ENCODE results near the gene GINS1. TPM values are rescaled to one million over a fixed set of nuclear protein-coding genes. Genes with fewer than 3 reads are reported as not detected.

The GINS1 gene
- total and polyA plus RNA-seq, 2 of the 13 experiments (the other 11 are each of a cell fraction or from before 2014, with no cell fraction given) = 14.6 to 59.9 TPM

DNA sequence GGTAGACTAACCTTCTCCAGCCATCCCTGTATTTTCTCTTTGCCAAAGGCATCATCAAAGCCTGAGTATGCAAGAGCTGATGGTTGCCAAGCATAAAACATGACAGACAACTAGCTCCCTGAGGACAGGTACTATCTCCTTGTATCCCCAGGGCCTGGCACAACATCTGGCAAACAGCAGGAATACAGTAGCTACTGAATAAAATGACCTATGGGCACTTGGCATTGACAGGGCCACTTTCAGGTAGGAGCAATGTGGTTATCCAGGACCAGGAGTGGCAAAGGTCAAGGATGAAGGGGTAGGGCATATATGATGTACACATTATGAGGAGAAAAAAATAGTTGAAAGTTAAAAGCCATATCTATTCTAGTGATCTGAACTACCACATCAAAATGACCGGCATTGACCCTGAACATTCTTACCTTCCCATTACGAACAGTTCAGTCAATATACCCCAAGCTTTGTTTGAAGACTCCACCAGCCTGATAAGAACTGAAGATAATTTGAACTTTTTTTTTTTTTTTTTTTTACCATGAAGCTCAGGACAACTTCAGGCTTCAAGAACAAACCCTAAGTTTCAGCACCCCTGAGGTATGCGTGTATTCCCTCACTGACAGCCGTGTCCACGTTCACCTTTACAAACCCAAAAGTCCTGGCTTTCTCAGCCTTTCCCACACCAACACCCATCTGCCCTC is 29.1 kb upstream of the GINS1 start (continued):
- no peak for TF ChIP-seq EEA1 (CRISPR knock-in tag; IDR thresholded peaks at IDR 0.05; ENCODE audit: borderline replicate concordance)
- TF ChIP-seq HDAC1 (CRISPR knock-in tag; IDR thresholded peaks at IDR 0.05) = peak; percentile 92
- TF ChIP-seq RFX3 (CRISPR knock-in tag; IDR thresholded peaks at IDR 0.05) = no peak
- TF ChIP-seq WIZ (CRISPR knock-in tag; IDR thresholded peaks at IDR 0.05) = no peak
- peak; percentile 31; the same call in 1 of the 2 replicates for TF ChIP-seq MTA1 (CRISPR knock-in tag; IDR thresholded peaks at IDR 0.05; ENCODE audit: borderline replicate concordance)
- no peak for TF ChIP-seq ZNF280B (CRISPR knock-in tag; IDR thresholded peaks at IDR 0.05; ENCODE audit: borderline replicate concordance)
- TF ChIP-seq, protein P1, sequence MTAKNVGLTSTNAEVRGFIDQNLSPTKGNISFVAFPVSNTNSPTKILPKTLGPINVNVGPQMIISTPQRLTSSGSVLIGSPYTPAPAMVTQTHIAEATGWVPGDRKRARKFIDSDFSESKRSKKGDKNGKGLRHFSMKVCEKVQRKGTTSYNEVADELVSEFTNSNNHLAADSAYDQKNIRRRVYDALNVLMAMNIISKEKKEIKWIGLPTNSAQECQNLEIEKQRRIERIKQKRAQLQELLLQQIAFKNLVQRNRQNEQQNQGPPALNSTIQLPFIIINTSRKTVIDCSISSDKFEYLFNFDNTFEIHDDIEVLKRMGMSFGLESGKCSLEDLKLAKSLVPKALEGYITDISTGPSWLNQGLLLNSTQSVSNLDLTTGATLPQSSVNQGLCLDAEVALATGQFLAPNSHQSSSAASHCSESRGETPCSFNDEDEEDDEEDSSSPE (CRISPR knock-in tag; IDR thresholded peaks at IDR 0.05) = no peak
- no peak for TF ChIP-seq ZFP82 (CRISPR knock-in tag; IDR thresholded peaks at IDR 0.05; ENCODE audit: borderline replicate concordance)
- 0 out of 2 replicates have a peak, but pooled peaks have one; percentile 36 for TF ChIP-seq MXD4 (CRISPR knock-in tag; IDR thresholded peaks at IDR 0.05)
- TF ChIP-seq, protein P2, sequence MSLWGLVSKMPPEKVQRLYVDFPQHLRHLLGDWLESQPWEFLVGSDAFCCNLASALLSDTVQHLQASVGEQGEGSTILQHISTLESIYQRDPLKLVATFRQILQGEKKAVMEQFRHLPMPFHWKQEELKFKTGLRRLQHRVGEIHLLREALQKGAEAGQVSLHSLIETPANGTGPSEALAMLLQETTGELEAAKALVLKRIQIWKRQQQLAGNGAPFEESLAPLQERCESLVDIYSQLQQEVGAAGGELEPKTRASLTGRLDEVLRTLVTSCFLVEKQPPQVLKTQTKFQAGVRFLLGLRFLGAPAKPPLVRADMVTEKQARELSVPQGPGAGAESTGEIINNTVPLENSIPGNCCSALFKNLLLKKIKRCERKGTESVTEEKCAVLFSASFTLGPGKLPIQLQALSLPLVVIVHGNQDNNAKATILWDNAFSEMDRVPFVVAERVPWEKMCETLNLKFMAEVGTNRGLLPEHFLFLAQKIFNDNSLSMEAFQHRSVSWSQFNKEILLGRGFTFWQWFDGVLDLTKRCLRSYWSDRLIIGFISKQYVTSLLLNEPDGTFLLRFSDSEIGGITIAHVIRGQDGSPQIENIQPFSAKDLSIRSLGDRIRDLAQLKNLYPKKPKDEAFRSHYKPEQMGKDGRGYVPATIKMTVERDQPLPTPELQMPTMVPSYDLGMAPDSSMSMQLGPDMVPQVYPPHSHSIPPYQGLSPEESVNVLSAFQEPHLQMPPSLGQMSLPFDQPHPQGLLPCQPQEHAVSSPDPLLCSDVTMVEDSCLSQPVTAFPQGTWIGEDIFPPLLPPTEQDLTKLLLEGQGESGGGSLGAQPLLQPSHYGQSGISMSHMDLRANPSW (CRISPR knock-in tag; IDR thresholded peaks at IDR 0.05; ENCODE audit: borderline replicate concordance) = no peak
- peak; percentile 82 for TF ChIP-seq ATF1 (CRISPR knock-in tag; IDR thresholded peaks at IDR 0.05)
- TF ChIP-seq ZNF143 (CRISPR knock-in tag; IDR thresholded peaks at IDR 0.05) = no peak
- no peak for TF ChIP-seq NFE2 (CRISPR knock-in tag; IDR thresholded peaks at IDR 0.05)
- TF ChIP-seq ZNF83 (CRISPR knock-in tag; IDR thresholded peaks at IDR 0.05; ENCODE audit: borderline replicate concordance) = no peak
- no peak for TF ChIP-seq ZNF224 (CRISPR knock-in tag; IDR thresholded peaks at IDR 0.05)
- TF ChIP-seq, protein P3, sequence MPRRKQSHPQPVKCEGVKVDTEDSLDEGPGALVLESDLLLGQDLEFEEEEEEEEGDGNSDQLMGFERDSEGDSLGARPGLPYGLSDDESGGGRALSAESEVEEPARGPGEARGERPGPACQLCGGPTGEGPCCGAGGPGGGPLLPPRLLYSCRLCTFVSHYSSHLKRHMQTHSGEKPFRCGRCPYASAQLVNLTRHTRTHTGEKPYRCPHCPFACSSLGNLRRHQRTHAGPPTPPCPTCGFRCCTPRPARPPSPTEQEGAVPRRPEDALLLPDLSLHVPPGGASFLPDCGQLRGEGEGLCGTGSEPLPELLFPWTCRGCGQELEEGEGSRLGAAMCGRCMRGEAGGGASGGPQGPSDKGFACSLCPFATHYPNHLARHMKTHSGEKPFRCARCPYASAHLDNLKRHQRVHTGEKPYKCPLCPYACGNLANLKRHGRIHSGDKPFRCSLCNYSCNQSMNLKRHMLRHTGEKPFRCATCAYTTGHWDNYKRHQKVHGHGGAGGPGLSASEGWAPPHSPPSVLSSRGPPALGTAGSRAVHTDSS (CRISPR knock-in tag; conservative IDR thresholded peaks at IDR 0.05) = no peak
- TF ChIP-seq ZNF446 (CRISPR knock-in tag; IDR thresholded peaks at IDR 0.05) = no peak
- TF ChIP-seq ZNF33B (CRISPR knock-in tag; IDR thresholded peaks at IDR 0.05) = no peak
- TF ChIP-seq SPEN (CRISPR knock-in tag; IDR thresholded peaks at IDR 0.05; ENCODE audit: low read depth) = no peak
- no peak for TF ChIP-seq ZNF205 (CRISPR knock-in tag; IDR thresholded peaks at IDR 0.05)
- TF ChIP-seq YEATS4 (CRISPR knock-in tag; IDR thresholded peaks at IDR 0.05; ENCODE audit: borderline replicate concordance) = no peak
- TF ChIP-seq SUZ12 (IDR thresholded peaks at IDR 0.05; ENCODE audit: low read depth, low read length) = no peak
- TF ChIP-seq ZZZ3 (CRISPR knock-in tag; IDR thresholded peaks at IDR 0.05; ENCODE audit: borderline replicate concordance) = no peak
- no peak for TF ChIP-seq HOXA5 (CRISPR knock-in tag; IDR thresholded peaks at IDR 0.05)
- peak; percentile 72; the same call in 1 of the 2 replicates for TF ChIP-seq TARDBP (CRISPR knock-in tag; IDR thresholded peaks at IDR 0.05)

All from HepG2 (cell line).